PFSK-1 (cell line): ENCODE data around the gene OSBPL3.

Experiments used
- FOXP2 ChIP-seq: optimal IDR thresholded peaks from 2 replicates; pipeline ENCODE3; 2011; ENCODE audit warnings: borderline replicate concordance, control low read depth, inconsistent platforms; ENCODE audit not compliant: insufficient read depth; ENCODE audit errors: extremely low read length, extremely low read depth
- POLR2AphosphoS5 ChIP-seq: IDR thresholded peaks from 2 replicates; pipeline ENCODE4 v1.6.1; 2012; ENCODE audit warnings: low read depth, mild to moderate bottlenecking, control low read depth, low read length, moderate library complexity
- SIN3A ChIP-seq: IDR thresholded peaks from 2 replicates; pipeline ENCODE4 v1.6.1; 2012; ENCODE audit warnings: mild to moderate bottlenecking, low read length, moderate library complexity, borderline replicate concordance; ENCODE audit not compliant: insufficient read depth
- TAF1 ChIP-seq: IDR thresholded peaks from 2 replicates; pipeline ENCODE4 v1.6.1; 2012; ENCODE audit warnings: low read length, control low read depth, borderline replicate concordance; ENCODE audit not compliant: insufficient read depth
- TF ChIP-seq, protein P1 (sequence below), 2 experiments: IDR thresholded peaks; 2 replicates each; pipeline versions ENCODE4 v1.6.1 to v1.8.0; 2011 to 2012; ENCODE audit warnings: low read depth in 2 of 2, low read length in 2 of 2, control low read depth in 1 of 2, inconsistent platforms in 1 of 2, mild to moderate bottlenecking in 1 of 2, moderate library complexity in 1 of 2; ENCODE audit not compliant: insufficient read depth in 1 of 2

OSBPL3 gene

DNA sequence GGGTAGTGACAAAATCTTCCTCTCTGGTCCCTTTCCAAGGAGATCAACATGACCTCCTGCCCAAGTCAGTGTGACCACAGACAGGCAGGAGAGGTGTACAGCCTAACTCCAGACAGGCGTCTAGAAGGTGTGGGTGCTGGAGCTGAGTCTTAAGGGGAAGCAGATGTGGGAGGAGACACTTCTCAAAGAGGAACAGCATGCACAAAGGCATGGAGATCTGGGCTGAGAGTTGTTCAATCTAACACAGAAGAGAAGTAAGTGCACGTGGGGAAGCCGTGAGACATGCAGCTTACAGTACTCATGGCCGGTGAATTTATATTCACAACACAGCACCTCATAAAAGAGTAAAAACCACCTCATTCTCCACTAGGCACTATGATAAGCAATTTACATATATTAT, 198.9 kb downstream of the OSBPL3 start:
- TF ChIP-seq FOXP2 (no peak), POLR2AphosphoS5 (no peak), TAF1 (no peak), SIN3A (no peak)
- TF ChIP-seq, protein P1, sequence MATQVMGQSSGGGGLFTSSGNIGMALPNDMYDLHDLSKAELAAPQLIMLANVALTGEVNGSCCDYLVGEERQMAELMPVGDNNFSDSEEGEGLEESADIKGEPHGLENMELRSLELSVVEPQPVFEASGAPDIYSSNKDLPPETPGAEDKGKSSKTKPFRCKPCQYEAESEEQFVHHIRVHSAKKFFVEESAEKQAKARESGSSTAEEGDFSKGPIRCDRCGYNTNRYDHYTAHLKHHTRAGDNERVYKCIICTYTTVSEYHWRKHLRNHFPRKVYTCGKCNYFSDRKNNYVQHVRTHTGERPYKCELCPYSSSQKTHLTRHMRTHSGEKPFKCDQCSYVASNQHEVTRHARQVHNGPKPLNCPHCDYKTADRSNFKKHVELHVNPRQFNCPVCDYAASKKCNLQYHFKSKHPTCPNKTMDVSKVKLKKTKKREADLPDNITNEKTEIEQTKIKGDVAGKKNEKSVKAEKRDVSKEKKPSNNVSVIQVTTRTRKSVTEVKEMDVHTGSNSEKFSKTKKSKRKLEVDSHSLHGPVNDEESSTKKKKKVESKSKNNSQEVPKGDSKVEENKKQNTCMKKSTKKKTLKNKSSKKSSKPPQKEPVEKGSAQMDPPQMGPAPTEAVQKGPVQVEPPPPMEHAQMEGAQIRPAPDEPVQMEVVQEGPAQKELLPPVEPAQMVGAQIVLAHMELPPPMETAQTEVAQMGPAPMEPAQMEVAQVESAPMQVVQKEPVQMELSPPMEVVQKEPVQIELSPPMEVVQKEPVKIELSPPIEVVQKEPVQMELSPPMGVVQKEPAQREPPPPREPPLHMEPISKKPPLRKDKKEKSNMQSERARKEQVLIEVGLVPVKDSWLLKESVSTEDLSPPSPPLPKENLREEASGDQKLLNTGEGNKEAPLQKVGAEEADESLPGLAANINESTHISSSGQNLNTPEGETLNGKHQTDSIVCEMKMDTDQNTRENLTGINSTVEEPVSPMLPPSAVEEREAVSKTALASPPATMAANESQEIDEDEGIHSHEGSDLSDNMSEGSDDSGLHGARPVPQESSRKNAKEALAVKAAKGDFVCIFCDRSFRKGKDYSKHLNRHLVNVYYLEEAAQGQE (IDR thresholded peaks at IDR 0.05; ENCODE audit: insufficient read depth in 1 of 2, low read depth in 2 of 2, low read length in 2 of 2) = no peak

DNA sequence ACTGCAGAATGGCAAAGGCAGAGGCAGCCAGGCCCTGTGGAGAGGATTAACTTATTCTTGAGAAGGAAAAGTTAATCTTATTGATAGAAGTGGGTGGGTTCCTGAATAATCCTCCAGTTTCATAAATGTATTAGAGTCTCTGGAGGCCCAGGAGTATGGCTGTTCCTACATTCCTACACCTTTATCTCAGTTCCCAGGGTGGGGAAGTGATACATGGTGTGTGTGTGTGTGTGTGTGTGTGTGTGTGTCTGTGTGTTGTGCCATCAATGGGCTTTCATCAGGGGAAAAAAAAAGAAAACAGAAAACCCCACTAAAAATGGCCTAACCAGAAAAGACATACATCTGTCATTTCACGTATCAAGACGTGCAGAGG, 200.7 kb downstream of the OSBPL3 start:
- TF ChIP-seq SIN3A (no peak), TAF1 (no peak), FOXP2 (no peak), POLR2AphosphoS5 (no peak)
- TF ChIP-seq, protein P1 (IDR thresholded peaks at IDR 0.05; ENCODE audit: insufficient read depth in 1 of 2, low read depth in 2 of 2, low read length in 2 of 2) = no peak

DNA sequence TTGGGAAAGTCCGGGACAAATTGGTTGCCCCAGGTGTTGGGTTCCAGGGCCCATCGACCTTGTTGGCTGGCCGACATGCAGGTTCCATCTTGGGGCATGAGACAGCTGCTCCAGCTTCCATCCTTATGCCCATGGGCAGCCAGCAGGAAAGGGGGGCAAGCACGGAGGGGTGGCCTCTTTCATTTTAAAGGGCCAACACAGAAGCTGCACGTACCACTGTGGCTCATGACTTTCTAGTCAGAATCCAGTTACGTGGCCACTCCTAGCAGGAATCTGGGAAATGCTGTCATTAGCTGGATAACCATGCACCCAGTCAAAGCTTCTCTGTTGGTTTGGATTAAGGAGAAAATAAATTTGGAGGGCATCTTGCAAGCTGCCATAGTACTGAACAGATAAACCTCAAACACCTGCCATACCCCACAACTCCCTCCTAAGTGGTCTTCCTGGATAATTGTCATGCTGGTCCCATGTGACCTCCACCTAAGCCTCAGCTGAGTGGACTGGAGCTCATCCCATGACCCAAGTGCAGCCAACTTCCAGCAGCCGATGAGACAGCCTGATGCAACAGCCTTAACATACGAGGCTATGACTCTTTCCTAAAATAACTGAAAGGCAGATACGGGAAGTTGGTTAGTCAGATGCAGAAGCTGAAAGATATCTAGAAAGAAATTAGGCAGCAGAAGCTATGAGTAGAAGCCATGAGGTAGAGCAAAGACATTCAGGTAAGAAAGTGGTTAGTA, 201.3 kb downstream of the OSBPL3 start:
- TF ChIP-seq SIN3A (no peak), TAF1 (no peak), POLR2AphosphoS5 (no peak), FOXP2 (no peak)
- TF ChIP-seq, protein P1 (IDR thresholded peaks at IDR 0.05; ENCODE audit: insufficient read depth in 1 of 2, low read depth in 2 of 2, low read length in 2 of 2) = no peak

DNA sequence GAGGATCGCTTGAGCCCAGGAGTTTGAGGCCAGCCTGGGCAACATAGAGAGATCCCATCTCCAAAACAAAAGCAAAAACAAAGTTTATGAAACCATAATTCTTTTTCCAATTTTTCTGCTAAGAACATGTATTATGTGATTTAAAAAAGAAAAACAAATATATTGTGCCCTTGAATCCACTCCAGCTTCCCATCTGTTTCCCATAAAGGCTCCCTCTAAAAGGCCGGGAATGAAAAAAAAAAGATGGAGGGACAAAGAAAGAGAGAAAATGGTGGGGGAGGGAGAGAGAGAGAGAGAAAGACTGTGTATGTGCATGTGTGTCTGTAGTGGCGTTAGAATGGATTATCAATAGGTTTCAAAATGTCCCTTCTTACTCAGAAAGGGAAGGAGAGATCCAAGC, 202.2 kb downstream of the OSBPL3 start:
- TF ChIP-seq FOXP2 = no peak
- TF ChIP-seq POLR2AphosphoS5 = no peak
- no peak for TF ChIP-seq TAF1
- TF ChIP-seq SIN3A = no peak
- TF ChIP-seq, protein P1 (IDR thresholded peaks at IDR 0.05; ENCODE audit: insufficient read depth in 1 of 2, low read depth in 2 of 2, low read length in 2 of 2) = no peak
